ENCODE data around the gene HNMT. TPM values are rescaled to one million over a fixed set of nuclear protein-coding genes. Genes with fewer than 3 reads are reported as not detected.
"Not testable (repeated sequence)": the region's sequence is repeated elsewhere in the genome, so short reads cannot be mapped to it uniquely, and the experiment has no call there.

HNMT gene
- total and polyA plus RNA-seq, 9 donors = 56.3 to 140 (median 76.5) TPM

- WGBS, 3 donors = 33 to 52% (median 45%) methylated on average over 2 of the region's 2 CpGs
- H3K9me3 ChIP-seq = no peaks in the 10 kb centered on the region
- no peak overlapping the region for H3K27ac ChIP-seq
- intact Hi-C loops (cut with DNase I) = no loop called here
- no peaks in the 10 kb centered on the region for H3K36me3 ChIP-seq
- H3K27me3 ChIP-seq = no peaks in the 10 kb centered on the region
- no peaks in the 10 kb centered on the region for H3K4me1 ChIP-seq (ENCODE audit: insufficient read depth)
- TF ChIP-seq CTCF (IDR thresholded peaks at IDR 0.05) (no peak), EP300 (IDR thresholded peaks at IDR 0.05) (no peak), POLR2A (IDR thresholded peaks at IDR 0.05) (no peak)
- no peak overlapping the region for H3K4me3 ChIP-seq
- DNase-seq = no peak
Observed at GRCh38 chr2:138037090-138037489, 72.8 kb downstream of the HNMT start.

- no peak for TF ChIP-seq EP300 (IDR thresholded peaks at IDR 0.05)
- no peak for TF ChIP-seq CTCF (IDR thresholded peaks at IDR 0.05)
- Histone ChIP-seq H3K27me3 (no peaks in the 10 kb centered on the region), H3K36me3 (no peaks in the 10 kb centered on the region), H3K4me3 (no peak overlapping the region), H3K9me3 (no peaks in the 10 kb centered on the region), H3K4me1 (ENCODE audit: insufficient read depth) (no peaks in the 10 kb centered on the region), H3K27ac (no peak overlapping the region)
- DNase-seq = no peak
- WGBS, 3 donors = 67 to 92% (median 68%) methylated on average over 5 of the region's 5 CpGs
- intact Hi-C loops (cut with DNase I) = no loop called here
Observed at GRCh38 chr2:138040616-138041015, 76.3 kb downstream of the HNMT start.

GRCh38 chr2:138042311-138042710, 78.0 kb downstream of the HNMT start:
- Histone ChIP-seq H3K4me1 (ENCODE audit: insufficient read depth) (no peaks in the 10 kb centered on the region), H3K9me3 (no peaks in the 10 kb centered on the region), H3K36me3 (no peaks in the 10 kb centered on the region), H3K27me3 (no peaks in the 10 kb centered on the region), H3K4me3 (no peak overlapping the region), H3K27ac (no peak overlapping the region)
- no peak for TF ChIP-seq CTCF (IDR thresholded peaks at IDR 0.05)
- no peak for TF ChIP-seq POLR2A (IDR thresholded peaks at IDR 0.05)
- TF ChIP-seq EP300 (IDR thresholded peaks at IDR 0.05) = no peak
- DNase-seq = no peak
- intact Hi-C loops (cut with DNase I) = no loop called here
- 81 to 83% (median 82%) methylated on average over 3 of the region's 3 CpGs for WGBS, 3 donors

GRCh38 chr2:138043588-138043987, 79.3 kb downstream of the HNMT start:
- WGBS, 3 donors = 86 to 98% (median 96%) methylated on average over 6 of the region's 6 CpGs
- H3K4me3 ChIP-seq; DNase-seq; intact Hi-C loops (cut with DNase I); H3K36me3 ChIP-seq; H3K27me3 ChIP-seq; H3K4me1 ChIP-seq (ENCODE audit: insufficient read depth); H3K9me3 ChIP-seq; H3K27ac ChIP-seq: not testable (repeated sequence)

GRCh38 chr2:138058427-138058826, 94.2 kb downstream of the HNMT start:
- H3K36me3 ChIP-seq = no peaks in the 10 kb centered on the region
- no peak for DNase-seq
- H3K4me1 ChIP-seq (ENCODE audit: insufficient read depth) = peaks cover 2% of the 10 kb centered on the region
- H3K27ac ChIP-seq = no peak overlapping the region
- intact Hi-C loops (cut with DNase I) = no loop called here
- H3K4me3 ChIP-seq = no peak overlapping the region
- H3K27me3 ChIP-seq = no peaks in the 10 kb centered on the region
- H3K9me3 ChIP-seq = no peaks in the 10 kb centered on the region
- 0 to 91% (median 52%) methylated on average over 1 of the region's 1 CpG for WGBS, 3 donors
- no peak for TF ChIP-seq CTCF (IDR thresholded peaks at IDR 0.05)
- TF ChIP-seq POLR2A (IDR thresholded peaks at IDR 0.05) = no peak
- no peak for TF ChIP-seq EP300 (IDR thresholded peaks at IDR 0.05)

Data from ovary (tissue), 9 donors.